Coronary artery (tissue), 2 donors: Measurements from ENCODE around the gene DPYD.

Experiments
- DNase-seq: peaks from one replicate; pipeline ENCODE4 v3.0.0-alpha.2; 2017; ENCODE audit warnings: low spot score
- H3K27ac ChIP-seq, 2 donors: fragments of 200-600 bp; sonication (generic); one replicate each; pipeline ENCODE4 v1.5.1; 2016 to 2019
- H3K4me3 ChIP-seq: fragments of 200-600 bp; sonication (generic); 2 replicates; pipeline ENCODE4 v1.5.1; 2016; ENCODE audit warnings: mild to moderate bottlenecking, moderate library complexity
- TF ChIP-seq, protein P1 (sequence below): fragments of 200-600 bp; sonication (generic); IDR thresholded peaks from one replicate; pipeline ENCODE4 v1.5.1; 2019; ENCODE audit warnings: antibody characterized with exemption

The DPYD gene

DNA sequence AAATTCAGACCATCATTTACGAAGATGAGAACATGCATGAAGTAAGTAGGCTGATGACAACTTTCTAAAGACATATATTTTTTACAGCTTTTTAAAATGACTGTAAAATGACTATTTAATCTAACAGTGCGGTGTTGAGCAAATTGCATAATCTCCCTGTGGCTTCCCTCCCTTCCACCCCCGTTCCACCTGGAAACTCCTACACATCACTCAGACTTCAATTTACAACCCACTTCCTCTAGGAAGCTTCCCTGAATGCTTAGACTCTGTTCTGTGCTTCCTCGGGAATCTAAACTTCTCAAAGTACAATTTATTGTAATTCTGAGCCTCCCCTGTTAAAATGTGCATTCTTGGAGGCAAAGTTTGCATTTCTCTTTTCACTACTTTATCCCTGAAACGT is 354.9 kb downstream of the DPYD start:
- TF ChIP-seq, protein P1, sequence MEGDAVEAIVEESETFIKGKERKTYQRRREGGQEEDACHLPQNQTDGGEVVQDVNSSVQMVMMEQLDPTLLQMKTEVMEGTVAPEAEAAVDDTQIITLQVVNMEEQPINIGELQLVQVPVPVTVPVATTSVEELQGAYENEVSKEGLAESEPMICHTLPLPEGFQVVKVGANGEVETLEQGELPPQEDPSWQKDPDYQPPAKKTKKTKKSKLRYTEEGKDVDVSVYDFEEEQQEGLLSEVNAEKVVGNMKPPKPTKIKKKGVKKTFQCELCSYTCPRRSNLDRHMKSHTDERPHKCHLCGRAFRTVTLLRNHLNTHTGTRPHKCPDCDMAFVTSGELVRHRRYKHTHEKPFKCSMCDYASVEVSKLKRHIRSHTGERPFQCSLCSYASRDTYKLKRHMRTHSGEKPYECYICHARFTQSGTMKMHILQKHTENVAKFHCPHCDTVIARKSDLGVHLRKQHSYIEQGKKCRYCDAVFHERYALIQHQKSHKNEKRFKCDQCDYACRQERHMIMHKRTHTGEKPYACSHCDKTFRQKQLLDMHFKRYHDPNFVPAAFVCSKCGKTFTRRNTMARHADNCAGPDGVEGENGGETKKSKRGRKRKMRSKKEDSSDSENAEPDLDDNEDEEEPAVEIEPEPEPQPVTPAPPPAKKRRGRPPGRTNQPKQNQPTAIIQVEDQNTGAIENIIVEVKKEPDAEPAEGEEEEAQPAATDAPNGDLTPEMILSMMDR, result no peak
- Histone ChIP-seq H3K4me3 (no peak overlapping the region), H3K27ac (no peak overlapping the region)
- no peak for DNase-seq

DNA sequence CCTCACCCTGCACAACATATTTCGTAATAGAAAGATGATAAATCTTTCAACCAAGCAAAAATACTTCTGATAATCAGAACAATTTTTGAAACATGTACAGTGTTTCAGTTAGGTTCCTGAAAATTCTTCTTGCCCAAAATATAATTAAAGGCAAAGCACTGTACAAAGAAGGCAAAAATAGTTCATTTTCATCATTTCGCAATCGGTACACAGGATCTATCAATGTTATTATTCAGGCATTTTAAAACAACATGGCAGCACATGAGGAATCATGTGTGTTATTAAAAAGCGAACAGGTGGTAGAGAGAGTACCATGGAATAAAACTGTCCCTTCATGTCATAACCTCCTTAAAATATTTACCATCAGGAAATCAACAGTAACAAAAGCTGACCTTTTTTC is 356.9 kb downstream of the DPYD start:
- Histone ChIP-seq H3K27ac (no peak overlapping the region), H3K4me3 (no peak overlapping the region)
- TF ChIP-seq, protein P1, result no peak
- DNase-seq, result no peak

DNA sequence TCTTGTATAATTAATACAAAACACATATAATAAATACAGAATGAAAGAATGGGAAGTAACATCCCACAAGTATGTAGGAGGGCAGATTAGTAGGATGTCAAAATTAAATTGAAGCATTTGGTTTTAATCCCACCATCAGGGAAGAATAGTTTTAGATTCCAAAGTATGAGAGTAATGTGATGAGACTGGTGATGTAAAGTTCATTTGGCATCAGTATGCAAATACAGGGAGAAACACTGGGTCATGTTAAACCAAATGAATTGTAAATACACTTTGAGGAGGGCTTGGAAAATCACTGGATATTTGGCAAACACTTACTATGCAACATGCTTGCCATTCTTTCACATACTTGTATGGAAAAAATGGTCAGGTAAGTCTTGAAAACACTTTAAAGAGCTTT is 358.8 kb downstream of the DPYD start:
- no peak overlapping the region for H3K4me3 ChIP-seq
- no peak overlapping the region for H3K27ac ChIP-seq
- TF ChIP-seq, protein P1, result no peak
- no peak for DNase-seq

DNA sequence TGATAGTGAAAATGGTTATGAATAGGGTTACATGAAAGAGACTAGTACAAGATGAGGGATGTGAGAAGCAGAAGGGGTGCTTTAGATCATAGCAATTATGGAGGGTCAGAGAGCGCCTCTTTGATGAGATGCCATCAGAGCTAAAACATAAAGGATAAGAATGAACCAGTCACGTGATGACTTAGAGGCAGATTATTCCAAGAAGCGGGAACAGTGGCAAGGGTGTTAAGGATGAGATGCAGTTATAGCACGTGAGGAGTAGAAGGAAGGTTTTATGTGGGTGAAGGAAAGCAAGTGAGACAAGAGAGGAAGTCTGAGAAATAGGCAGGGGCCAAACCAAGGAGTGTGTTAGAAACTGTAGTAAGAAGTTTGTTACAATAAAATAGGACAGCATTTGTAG is 360.1 kb downstream of the DPYD start:
- TF ChIP-seq, protein P1, result no peak
- Histone ChIP-seq H3K27ac (no peak overlapping the region), H3K4me3 (no peak overlapping the region)
- DNase-seq, result no peak

DNA sequence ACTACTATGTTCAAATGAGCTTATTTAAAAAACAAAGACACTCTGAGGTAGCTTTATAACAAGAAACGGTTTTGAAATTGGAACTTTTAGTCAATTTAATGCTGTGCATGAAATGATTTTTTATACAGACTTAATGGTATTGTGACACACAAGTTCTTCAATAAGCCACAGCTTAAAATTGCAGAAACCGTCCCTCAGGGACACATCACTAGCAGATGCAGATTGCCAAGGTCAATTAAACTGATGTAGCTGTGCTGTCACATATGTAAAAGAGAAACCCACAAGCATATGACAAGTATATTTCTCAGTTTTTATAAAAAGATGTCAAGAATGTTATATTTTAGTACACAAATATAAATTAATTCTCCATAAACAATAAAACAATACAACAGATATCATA is 366.9 kb downstream of the DPYD start:
- DNase-seq, result no peak
- Histone ChIP-seq H3K4me3 (no peak overlapping the region), H3K27ac (no peak overlapping the region)
- TF ChIP-seq, protein P1, result no peak

DNA sequence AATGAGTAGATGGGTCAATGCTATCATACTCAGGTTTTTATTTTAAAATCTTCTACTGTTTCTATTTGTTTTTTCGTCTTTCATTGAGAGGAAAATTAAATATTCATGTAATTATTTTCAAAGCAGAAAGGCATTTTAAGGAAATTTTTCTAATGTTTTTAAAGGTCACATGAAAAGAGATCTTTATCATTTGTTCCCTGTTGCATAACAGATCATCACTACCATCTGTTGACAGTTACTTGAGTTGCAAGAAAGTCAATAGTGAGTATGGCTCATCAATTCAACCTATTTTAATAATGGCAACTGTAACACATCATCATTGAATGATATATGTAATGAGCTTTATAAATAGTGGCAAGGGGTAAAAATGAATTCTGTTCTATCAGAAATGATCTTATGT is 369.7 kb downstream of the DPYD start:
- Histone ChIP-seq H3K27ac (no peak overlapping the region), H3K4me3 (no peak overlapping the region)
- DNase-seq, result no peak
- TF ChIP-seq, protein P1, result no peak

DNA sequence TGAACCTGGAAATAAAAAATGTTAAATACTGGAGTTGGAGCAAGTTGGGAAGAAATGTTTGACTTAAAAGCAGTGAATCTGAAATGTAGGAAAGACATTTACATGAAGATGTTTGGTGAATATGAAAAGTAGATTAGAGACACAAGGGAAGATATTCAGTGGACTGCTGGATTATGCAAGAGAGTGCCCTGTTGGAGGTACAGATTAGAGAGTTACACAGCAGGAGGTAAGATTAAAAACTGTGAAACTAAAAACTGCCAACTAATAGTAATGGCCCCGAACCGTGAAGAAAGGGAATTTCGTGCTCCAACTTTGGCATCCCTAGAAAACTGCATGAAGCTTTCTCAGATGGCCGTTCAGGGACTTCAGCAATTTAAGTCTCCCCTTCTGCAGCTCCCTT is 375.4 kb downstream of the DPYD start:
- Histone ChIP-seq H3K4me3 (no peak overlapping the region), H3K27ac (no peak overlapping the region)
- TF ChIP-seq, protein P1, result no peak
- no peak for DNase-seq
